ENCODE results near the gene ITPRID2.

DNA sequence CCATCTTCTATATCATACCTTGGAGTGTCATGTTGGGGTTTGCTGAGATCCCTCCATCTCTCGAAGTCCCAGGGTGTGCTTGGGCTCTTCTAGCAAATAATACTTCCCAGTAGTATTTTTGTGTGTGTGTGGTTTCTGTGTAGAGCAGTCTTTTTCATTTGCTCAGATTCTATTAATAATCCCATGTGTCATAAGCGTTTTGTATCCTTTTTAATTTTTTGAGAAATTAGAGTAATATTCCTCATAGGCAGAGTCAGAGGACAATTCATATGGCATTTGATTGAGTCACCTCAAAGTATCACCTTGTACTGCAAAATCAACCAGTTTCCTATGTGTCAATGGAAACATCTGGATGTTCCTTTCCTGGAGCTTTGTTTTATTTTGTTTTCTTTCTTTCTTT lies 56.7 kb downstream of the ITPRID2 start:
- TF ChIP-seq CHD1 (IDR thresholded peaks at IDR 0.05; ENCODE audit: low read depth, low read length): no peak
- no peak for TF ChIP-seq CTCF (conservative IDR thresholded peaks at IDR 0.05; ENCODE audit: low read depth, low read length)
- TF ChIP-seq POLR2A (IDR thresholded peaks at IDR 0.05; ENCODE audit: low read depth, low read length): no peak
- TF ChIP-seq BHLHE40 (IDR thresholded peaks at IDR 0.05; ENCODE audit: low read depth, low read length): no peak
- TF ChIP-seq SMC3 (IDR thresholded peaks at IDR 0.05; ENCODE audit: low read depth, low read length): no peak
- no peak for TF ChIP-seq RFX5 (IDR thresholded peaks at IDR 0.05; ENCODE audit: low read depth, low read length)
- no peak for TF ChIP-seq RAD21 (IDR thresholded peaks at IDR 0.05; ENCODE audit: low read length)

All from IMR-90 (cell line).